WTC11 (cell line): Measurements from ENCODE around the gene RNF40. TPM values are rescaled to one million over a fixed set of nuclear protein-coding genes. Genes with fewer than 3 reads are reported as not detected.

Source experiments
- AFF4 ChIP-seq: sonication (generic); formaldehyde crosslinking; IDR thresholded peaks from 2 replicates; pipeline ENCODE4 v1.8.1; 2023; ENCODE audit warnings: mild to moderate bottlenecking, missing genetic modification reagents, borderline replicate concordance
- ATF3 ChIP-seq: sonication (generic); formaldehyde crosslinking; conservative IDR thresholded peaks from 2 replicates; pipeline ENCODE4 v1.8.1; 2022; ENCODE audit warnings: mild to moderate bottlenecking, missing genetic modification reagents
- CBFB ChIP-seq: sonication (generic); formaldehyde crosslinking; IDR thresholded peaks from 2 replicates; pipeline ENCODE4 v1.8.1; 2022; ENCODE audit warnings: mild to moderate bottlenecking, low read depth, missing genetic modification reagents
- CTCF ChIP-seq: fragments of 200-600 bp; IDR thresholded peaks from 2 replicates; pipeline ENCODE4 v1.8.0; 2022; ENCODE audit warnings: antibody characterized with exemption
- EMX1 ChIP-seq: fragments of 250-450 bp; sonication (Bioruptor Pico); IDR thresholded peaks from 2 replicates; pipeline ENCODE4 v1.8.0; 2021; ENCODE audit warnings: mild to moderate bottlenecking
- ERG ChIP-seq: fragments of 250-450 bp; sonication (Bioruptor Pico); IDR thresholded peaks from 2 replicates; pipeline ENCODE4 v1.8.0; 2021; ENCODE audit warnings: mild to moderate bottlenecking
- ETV6 ChIP-seq: sonication (generic); formaldehyde crosslinking; IDR thresholded peaks from 2 replicates; pipeline ENCODE4 v1.8.1; 2022; ENCODE audit warnings: mild to moderate bottlenecking, missing genetic modification reagents
- FOXJ3 ChIP-seq: sonication (generic); formaldehyde crosslinking; IDR thresholded peaks from 2 replicates; pipeline ENCODE4 v1.9.0; 2021; ENCODE audit warnings: missing genetic modification reagents, mild to moderate bottlenecking, borderline replicate concordance
- FOXP4 ChIP-seq: sonication (generic); formaldehyde crosslinking; IDR thresholded peaks from 2 replicates; pipeline ENCODE4 v1.8.0; 2022; ENCODE audit warnings: mild to moderate bottlenecking, missing genetic modification reagents
- GRHL2 ChIP-seq: fragments of 250-450 bp; sonication (Bioruptor Pico); IDR thresholded peaks from 2 replicates; pipeline ENCODE4 v1.8.0; 2022; ENCODE audit warnings: mild to moderate bottlenecking, moderate library complexity; ENCODE audit not compliant: insufficient replicate concordance, severe bottlenecking
- GTF2I ChIP-seq: fragments of 250-450 bp; sonication (Bioruptor Pico); conservative IDR thresholded peaks from 2 replicates; pipeline ENCODE4 v1.4.0; 2021; ENCODE audit warnings: mild to moderate bottlenecking
- IRF1 ChIP-seq: sonication (generic); formaldehyde crosslinking; IDR thresholded peaks from 2 replicates; pipeline ENCODE4 v1.8.0; 2023; ENCODE audit warnings: missing genetic modification reagents
- MLX ChIP-seq: sonication (generic); formaldehyde crosslinking; IDR thresholded peaks from 2 replicates; pipeline ENCODE4 v1.8.1; 2023; ENCODE audit warnings: mild to moderate bottlenecking, missing genetic modification reagents, moderate library complexity
- OVOL2 ChIP-seq: fragments of 250-450 bp; sonication (Bioruptor Pico); IDR thresholded peaks from 2 replicates; pipeline ENCODE4 v1.9.0; 2021; ENCODE audit warnings: mild to moderate bottlenecking, borderline replicate concordance
- PREB ChIP-seq: sonication (generic); formaldehyde crosslinking; IDR thresholded peaks from 2 replicates; pipeline ENCODE4 v1.8.1; 2022; ENCODE audit warnings: mild to moderate bottlenecking, missing genetic modification reagents, moderate library complexity, borderline replicate concordance
- TCF7 ChIP-seq: sonication (generic); formaldehyde crosslinking; IDR thresholded peaks from 2 replicates; pipeline ENCODE4 v1.8.0; 2022; ENCODE audit warnings: mild to moderate bottlenecking, low read depth, missing genetic modification reagents, moderate library complexity
- USF2 ChIP-seq: sonication (generic); formaldehyde crosslinking; IDR thresholded peaks from 2 replicates; pipeline ENCODE4 v1.8.1; 2023; ENCODE audit warnings: mild to moderate bottlenecking, missing genetic modification reagents, moderate library complexity
- ZNF121 ChIP-seq: sonication (generic); formaldehyde crosslinking; IDR thresholded peaks from 2 replicates; pipeline ENCODE4 v1.8.0; 2023; ENCODE audit warnings: missing genetic modification reagents
- ZNF219 ChIP-seq: sonication (generic); formaldehyde crosslinking; IDR thresholded peaks from 2 replicates; pipeline ENCODE4 v1.8.0; 2023; ENCODE audit warnings: missing genetic modification reagents, mild to moderate bottlenecking, borderline replicate concordance
- ZNF281 ChIP-seq: sonication (generic); formaldehyde crosslinking; IDR thresholded peaks from 2 replicates; pipeline ENCODE4 v1.8.0; 2023; ENCODE audit warnings: mild to moderate bottlenecking, missing genetic modification reagents
- ZNF317 ChIP-seq: sonication (generic); formaldehyde crosslinking; IDR thresholded peaks from 2 replicates; pipeline ENCODE4 v1.8.1; 2023; ENCODE audit warnings: low read depth, mild to moderate bottlenecking, moderate library complexity, missing genetic modification reagents, borderline replicate concordance
- total RNA-seq: library from RNA; stranded (reverse); gene quantifications from 3 replicates; pipeline ENCODE4 v1.2.3, GENCODE V29; 2021

RNF40 gene
- total RNA-seq, 1 experiment from 2014 or later: 77.1 TPM

- TF ChIP-seq PREB (no peak), ZNF281 (0 out of 2 replicates have a peak, but pooled peaks have one; percentile 42), CBFB (CRISPR knock-in tag) (no peak), CTCF (no peak), MLX (CRISPR knock-in tag) (no peak), EMX1 (CRISPR knock-in tag) (0 out of 2 replicates have a peak, but pooled peaks have one; percentile 10), AFF4 (no peak), TCF7 (no peak), ZNF121 (CRISPR knock-in tag) (no peak), IRF1 (CRISPR knock-in tag) (no peak), OVOL2 (no peak), FOXP4 (CRISPR knock-in tag) (no peak), ATF3 (CRISPR knock-in tag) (no peak), ETV6 (no peak), GTF2I (CRISPR knock-in tag) (no peak), ERG (CRISPR knock-in tag) (no peak), GRHL2 (CRISPR knock-in tag) (no peak), ZNF317 (CRISPR knock-in tag) (no peak), USF2 (CRISPR knock-in tag) (0 out of 2 replicates have a peak, but pooled peaks have one; percentile 8), FOXJ3 (CRISPR knock-in tag) (no peak), ZNF219 (CRISPR knock-in tag) (no peak)
Observed at GRCh38 chr16:30761928-30762902, at the start of gene RNF40, which contains the start of gene CFAP119 (continued).
